Hepatocyte (in vitro differentiated cells): ENCODE measurements around the gene HIGD1B.

ENCODE experiments used
- EZH2 ChIP-seq: fragments of 200-600 bp; sonication (generic); IDR thresholded peaks from 2 replicates; pipeline ENCODE4 v1.6.1; 2016; ENCODE audit warnings: antibody characterized with exemption, mild to moderate bottlenecking, borderline replicate concordance
- TF ChIP-seq, protein P1 (sequence below): fragments of 200-600 bp; sonication (generic); IDR thresholded peaks from 2 replicates; pipeline ENCODE4 v1.5.1; 2016; ENCODE audit warnings: antibody characterized with exemption, mild to moderate bottlenecking; ENCODE audit not compliant: poor library complexity

DNA sequence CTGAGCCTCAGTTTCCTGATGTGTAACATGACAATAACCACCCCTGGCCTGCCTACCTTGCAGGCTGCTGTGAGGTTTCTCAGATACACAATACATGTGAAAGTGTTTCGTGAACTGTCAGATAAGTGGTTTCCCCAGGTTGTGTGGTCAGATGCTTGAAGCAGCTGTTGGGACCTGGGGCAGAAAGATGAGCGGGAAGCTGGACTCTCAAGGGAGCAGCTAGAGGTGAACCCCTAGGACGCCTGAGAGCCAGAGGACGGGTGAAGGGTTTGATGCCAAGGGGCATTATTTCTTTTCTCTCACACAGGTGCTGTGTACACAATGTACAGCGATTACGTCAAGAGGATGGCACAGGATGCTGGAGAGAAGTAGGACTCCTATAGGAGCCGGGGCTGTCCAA, 2.3 kb downstream of the HIGD1B start:
- TF ChIP-seq, protein P1, sequence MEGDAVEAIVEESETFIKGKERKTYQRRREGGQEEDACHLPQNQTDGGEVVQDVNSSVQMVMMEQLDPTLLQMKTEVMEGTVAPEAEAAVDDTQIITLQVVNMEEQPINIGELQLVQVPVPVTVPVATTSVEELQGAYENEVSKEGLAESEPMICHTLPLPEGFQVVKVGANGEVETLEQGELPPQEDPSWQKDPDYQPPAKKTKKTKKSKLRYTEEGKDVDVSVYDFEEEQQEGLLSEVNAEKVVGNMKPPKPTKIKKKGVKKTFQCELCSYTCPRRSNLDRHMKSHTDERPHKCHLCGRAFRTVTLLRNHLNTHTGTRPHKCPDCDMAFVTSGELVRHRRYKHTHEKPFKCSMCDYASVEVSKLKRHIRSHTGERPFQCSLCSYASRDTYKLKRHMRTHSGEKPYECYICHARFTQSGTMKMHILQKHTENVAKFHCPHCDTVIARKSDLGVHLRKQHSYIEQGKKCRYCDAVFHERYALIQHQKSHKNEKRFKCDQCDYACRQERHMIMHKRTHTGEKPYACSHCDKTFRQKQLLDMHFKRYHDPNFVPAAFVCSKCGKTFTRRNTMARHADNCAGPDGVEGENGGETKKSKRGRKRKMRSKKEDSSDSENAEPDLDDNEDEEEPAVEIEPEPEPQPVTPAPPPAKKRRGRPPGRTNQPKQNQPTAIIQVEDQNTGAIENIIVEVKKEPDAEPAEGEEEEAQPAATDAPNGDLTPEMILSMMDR = no peak
- no peak for TF ChIP-seq EZH2
